K562 (cell line): Measurements from ENCODE around the gene TARS2. TPM values are rescaled to one million over a fixed set of nuclear protein-coding genes. Genes with fewer than 3 reads are reported as not detected.
A peak's percentile ranks its signal among the peaks of the same experiment; 100 is the strongest.

Experiments used
- ARNT ChIP-seq, 2 experiments: fragments of 450-650 bp; IDR thresholded peaks; 2 replicates each; pipeline ENCODE4 v1.6.1; 2016; ENCODE audit warnings: mild to moderate bottlenecking in 1 of 2
- CREM ChIP-seq: IDR thresholded peaks from 2 replicates; pipeline ENCODE4 v1.6.1; 2014; ENCODE audit warnings: antibody characterized with exemption, low read depth
- FOSL1 ChIP-seq: fragments of 200-800 bp; sonication (Bioruptor generic); conservative IDR thresholded peaks from 2 replicates; pipeline ENCODE4 v1.6.1; 2016; ENCODE audit warnings: missing genetic modification characterization, missing compliant biosample characterization
- HDAC8 ChIP-seq: fragments of 450-650 bp; IDR thresholded peaks from 2 replicates; pipeline ENCODE4 v1.6.1; 2016; ENCODE audit warnings: mild to moderate bottlenecking, missing genetic modification characterization, moderate library complexity, missing compliant biosample characterization
- JUNB ChIP-seq: fragments of 450-650 bp; formaldehyde crosslinking; conservative IDR thresholded peaks from 2 replicates; pipeline ENCODE4 v1.4.0; 2020; ENCODE audit warnings: mild to moderate bottlenecking
- MCM7 ChIP-seq, 2 experiments: fragments of 450-650 bp; IDR thresholded peaks; 2 replicates each; pipeline ENCODE4 v1.6.1; 2016 to 2018
- MTA3 ChIP-seq: fragments of 450-650 bp; formaldehyde crosslinking; IDR thresholded peaks from 2 replicates; pipeline ENCODE4 v1.6.1; 2017; ENCODE audit warnings: mild to moderate bottlenecking, borderline replicate concordance
- MYBL2 ChIP-seq, 2 experiments: fragments of 450-650 bp in 1 of 2; sonication (generic) in 1 of 2; formaldehyde crosslinking in 1 of 2; IDR thresholded peaks; 2 replicates each; pipeline versions ENCODE4 v1.6.1 to v1.8.1; 2017 to 2022; ENCODE audit warnings: borderline replicate concordance in 1 of 2, inconsistent platforms in 1 of 2, low read depth in 1 of 2, mild to moderate bottlenecking in 1 of 2, missing genetic modification reagents in 1 of 2, moderate library complexity in 1 of 2
- NEUROD1 ChIP-seq: fragments of 150-350 bp; IDR thresholded peaks from 2 replicates; pipeline ENCODE4 v1.6.1; 2014; ENCODE audit warnings: borderline replicate concordance, low read length, low read depth; ENCODE audit not compliant: partially characterized antibody
- NFRKB ChIP-seq: fragments of 450-650 bp; IDR thresholded peaks from 2 replicates; pipeline ENCODE4 v1.6.1; 2016; ENCODE audit warnings: low read depth
- NRF1 ChIP-seq, 2 experiments: fragments of 450-650 bp; IDR thresholded peaks in 1 of 2; conservative IDR thresholded peaks in 1 of 2; 2 replicates each; pipeline ENCODE4 v1.6.1; 2014; ENCODE audit warnings: mild to moderate bottlenecking in 2 of 2
- POLR2A ChIP-seq: fragments of 450-650 bp; conservative IDR thresholded peaks from 2 replicates; pipeline ENCODE4 v1.6.1; 2016
- POLR2AphosphoS5 ChIP-seq: IDR thresholded peaks from 2 replicates; pipeline ENCODE4 v1.6.1; 2011; ENCODE audit warnings: mild to moderate bottlenecking, low read depth, low read length, moderate library complexity; ENCODE audit not compliant: control insufficient read depth, insufficient read depth
- SMARCC2 ChIP-seq: fragments of 450-650 bp; IDR thresholded peaks from 2 replicates; pipeline ENCODE4 v1.6.1; 2017; ENCODE audit warnings: antibody characterized with exemption, moderate library complexity, mild to moderate bottlenecking, low read depth
- SP1 ChIP-seq: sonication (generic); formaldehyde crosslinking; IDR thresholded peaks from 2 replicates; pipeline ENCODE4 v1.8.1; 2022; ENCODE audit warnings: mild to moderate bottlenecking, missing genetic modification reagents
- TAL1 ChIP-seq: fragments of 450-650 bp; IDR thresholded peaks from 2 replicates; pipeline ENCODE4 v1.6.1; 2016; ENCODE audit warnings: mild to moderate bottlenecking
- TBL1XR1 ChIP-seq, 2 experiments: IDR thresholded peaks; 2 replicates each; pipeline ENCODE4 v1.6.1; 2012; ENCODE audit warnings: improper control_type of control experiment in 2 of 2, low read length in 2 of 2, mild to moderate bottlenecking in 1 of 2
- TEAD4 ChIP-seq, 2 experiments: sonication (generic) in 1 of 2; formaldehyde crosslinking in 1 of 2; IDR thresholded peaks; 2 replicates each; pipeline versions ENCODE4 v1.6.1 to v1.8.0; 2012 to 2022; ENCODE audit warnings: borderline replicate concordance in 1 of 2, inconsistent platforms in 1 of 2, low read length in 1 of 2, mild to moderate bottlenecking in 1 of 2, missing genetic modification reagents in 1 of 2
- ZNF12 ChIP-seq: sonication (generic); formaldehyde crosslinking; IDR thresholded peaks from 2 replicates; pipeline ENCODE4 v1.4.0; 2020; ENCODE audit warnings: mild to moderate bottlenecking, missing genetic modification reagents
- ZNF354B ChIP-seq: fragments of 250-450 bp; sonication (Bioruptor Pico); IDR thresholded peaks from 2 replicates; pipeline ENCODE4 v1.4.0; 2020
- polyA plus RNA-seq, 8 experiments: library from polyadenylated mRNA; depleted of rRNA in 4 of 8; stranded (reverse) in 5 of 8; unstranded in 3 of 8; fragments of >200 nt; fragmentation: Nextera tagmentation in 2 of 8; fragmentation: Illumina TruSeq in 1 of 8; extraction: Ambion mirVana in 2 of 8; extraction: Trizol in 1 of 8; gene quantifications; 2 replicates each; pipeline versions ENCODE4 v1.2.1 to v1.2.3, GENCODE V29; 2011 to 2014; ENCODE audit warnings: inconsistent platforms in 1 of 8, missing spikeins in 1 of 8
- total RNA-seq, 7 experiments: library from RNA; depleted of rRNA in 6 of 7; stranded (reverse); fragments of >200 nt in 6 of 7; fragmentation: Illumina TruSeq in 2 of 7; extraction: Trizol in 2 of 7; gene quantifications; 2 replicates each; pipeline versions ENCODE4 v1.2.1 to v1.2.3, GENCODE V29; 2011 to 2021; ENCODE audit warnings: low replicate concordance in 1 of 7
- TF ChIP-seq, protein P1 (sequence below): fragments of 250-450 bp; sonication (Bioruptor Pico); IDR thresholded peaks from 2 replicates; pipeline ENCODE4 v1.5.0; 2021; ENCODE audit warnings: mild to moderate bottlenecking, moderate library complexity
- TF ChIP-seq, protein P2 (sequence below): sonication (generic); formaldehyde crosslinking; IDR thresholded peaks from 2 replicates; pipeline ENCODE4 v1.8.1; 2023; ENCODE audit warnings: mild to moderate bottlenecking, missing genetic modification reagents
- TF ChIP-seq, protein P3 (sequence below): fragments of 450-650 bp; IDR thresholded peaks from 2 replicates; pipeline ENCODE4 v1.6.1; 2018; ENCODE audit warnings: mild to moderate bottlenecking, low read depth; ENCODE audit not compliant: partially characterized antibody

Gene TARS2
- total and polyA plus RNA-seq, 9 of the 15 experiments (the other 6 are each of a cell fraction or from before 2014, with no cell fraction given): 17.0 to 64.2 (median 39.4) TPM

DNA sequence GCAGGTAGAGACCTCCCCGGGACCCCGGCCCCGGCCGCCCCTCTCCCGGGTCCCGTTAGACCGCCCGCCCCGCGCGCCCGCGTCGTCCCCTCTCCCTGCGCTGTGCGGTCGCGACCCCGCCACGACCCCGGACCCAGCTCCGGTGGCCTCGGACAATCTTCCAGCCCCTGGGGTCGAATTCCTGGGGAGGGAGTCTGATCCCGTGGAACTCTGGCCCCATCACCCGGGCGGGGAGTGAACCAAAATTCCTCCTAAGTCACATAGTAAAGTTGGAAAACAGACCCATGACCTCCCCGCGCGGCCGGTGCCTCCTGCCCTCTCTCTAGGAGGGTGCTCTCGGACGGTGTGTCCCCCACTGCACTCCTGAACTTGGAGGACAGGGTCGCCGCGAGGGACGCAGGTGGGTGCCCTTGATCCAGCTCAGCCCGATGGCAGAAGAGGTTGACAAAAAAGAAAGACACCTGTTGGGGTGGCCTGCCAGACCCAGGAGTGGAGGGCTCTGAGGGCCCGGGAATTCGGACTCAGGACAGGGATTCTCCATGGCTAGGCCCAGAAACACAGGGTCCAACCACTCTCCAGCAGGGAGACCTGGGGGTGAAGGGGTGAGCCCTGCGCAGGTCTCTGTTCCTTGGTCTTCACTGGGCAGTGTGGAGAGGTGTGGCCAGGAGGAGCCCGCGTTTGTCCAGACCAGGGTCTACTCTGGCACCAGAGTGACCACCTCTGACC lies 62.4 kb downstream of the TARS2 start (continued):
- TF ChIP-seq, protein P1, sequence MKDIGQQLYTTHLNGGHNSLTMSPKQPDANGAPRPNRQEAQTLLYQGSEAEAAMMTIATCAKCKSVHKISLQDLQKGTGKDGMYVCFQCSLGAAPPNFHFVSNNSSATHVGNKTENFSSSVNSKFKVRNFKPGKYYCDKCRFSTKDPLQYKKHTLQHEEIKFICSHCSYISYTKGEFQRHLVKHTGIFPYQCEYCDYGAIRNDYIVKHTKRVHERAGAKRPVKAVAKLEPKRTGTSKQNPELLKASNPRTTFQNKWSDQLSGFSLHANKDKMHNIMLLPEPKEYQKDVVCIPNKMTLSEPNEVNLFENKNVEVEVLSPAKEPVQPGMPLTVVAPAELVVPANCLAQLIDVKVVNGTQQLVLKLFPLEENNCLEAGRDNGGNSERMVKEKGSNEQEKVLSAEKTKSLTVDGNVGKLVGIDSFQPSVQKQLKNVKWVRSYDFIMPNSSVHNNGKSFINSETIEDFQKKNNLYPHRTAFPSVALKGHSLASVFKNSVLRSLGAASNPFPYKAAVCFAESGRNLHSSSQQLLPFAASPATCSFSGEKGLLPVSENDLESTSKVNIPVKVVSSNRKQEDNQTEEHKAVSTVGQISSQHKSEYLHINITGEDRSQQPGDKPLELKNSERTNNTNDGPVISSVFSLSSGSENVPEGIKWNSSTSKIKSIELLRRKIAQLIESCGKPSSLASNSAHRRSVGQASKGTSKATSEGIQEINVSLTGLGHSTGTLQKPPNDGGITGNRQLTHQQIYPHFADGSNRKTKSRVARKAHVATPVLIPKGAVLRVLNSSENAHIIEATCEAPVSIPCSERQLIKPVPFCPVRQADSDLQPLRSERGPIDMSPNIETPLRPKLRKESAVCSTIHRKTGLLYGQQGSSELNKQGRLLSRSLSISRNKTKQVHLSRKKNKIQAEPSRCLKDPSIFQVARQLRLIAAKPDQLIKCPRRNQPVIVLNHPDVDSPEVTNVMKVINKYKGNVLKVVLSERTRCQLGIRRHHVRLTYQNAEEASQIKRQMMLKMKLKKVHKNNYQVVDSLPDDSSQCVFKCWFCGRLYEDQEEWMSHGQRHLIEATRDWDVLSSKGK (CRISPR knock-in tag): no peak
- no peak; the same call in none of the 2 replicates for TF ChIP-seq NFRKB
- TF ChIP-seq HDAC8 (tag): no peak
- TF ChIP-seq, protein P2, sequence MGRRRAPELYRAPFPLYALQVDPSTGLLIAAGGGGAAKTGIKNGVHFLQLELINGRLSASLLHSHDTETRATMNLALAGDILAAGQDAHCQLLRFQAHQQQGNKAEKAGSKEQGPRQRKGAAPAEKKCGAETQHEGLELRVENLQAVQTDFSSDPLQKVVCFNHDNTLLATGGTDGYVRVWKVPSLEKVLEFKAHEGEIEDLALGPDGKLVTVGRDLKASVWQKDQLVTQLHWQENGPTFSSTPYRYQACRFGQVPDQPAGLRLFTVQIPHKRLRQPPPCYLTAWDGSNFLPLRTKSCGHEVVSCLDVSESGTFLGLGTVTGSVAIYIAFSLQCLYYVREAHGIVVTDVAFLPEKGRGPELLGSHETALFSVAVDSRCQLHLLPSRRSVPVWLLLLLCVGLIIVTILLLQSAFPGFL (CRISPR knock-in tag): no peak
- TF ChIP-seq TEAD4 (IDR thresholded peaks at IDR 0.05; ENCODE audit: low read length): peak; percentile 50
- 0 out of 2 replicates have a peak, but pooled peaks have one; percentile 36 for TF ChIP-seq TEAD4 (CRISPR knock-in tag; IDR thresholded peaks at IDR 0.05; ENCODE audit: borderline replicate concordance)
- no peak for TF ChIP-seq ZNF354B (CRISPR knock-in tag)
- TF ChIP-seq FOSL1 (tag): 0 out of 2 replicates have a peak, but pooled peaks have one; percentile 14
- peak; percentile 77 to 78 for TF ChIP-seq NRF1 (conservative IDR thresholded peaks at IDR 0.05 in 1 of 2, IDR thresholded peaks at IDR 0.05 in 1 of 2)
- TF ChIP-seq JUNB (CRISPR knock-in tag): no peak
- TF ChIP-seq POLR2A: peak; percentile 80; the same call in 1 of the 2 replicates
- TF ChIP-seq SP1 (CRISPR knock-in tag): 0 out of 2 replicates have a peak, but pooled peaks have one; percentile 14
- no peak for TF ChIP-seq TAL1
- TF ChIP-seq, protein P3, sequence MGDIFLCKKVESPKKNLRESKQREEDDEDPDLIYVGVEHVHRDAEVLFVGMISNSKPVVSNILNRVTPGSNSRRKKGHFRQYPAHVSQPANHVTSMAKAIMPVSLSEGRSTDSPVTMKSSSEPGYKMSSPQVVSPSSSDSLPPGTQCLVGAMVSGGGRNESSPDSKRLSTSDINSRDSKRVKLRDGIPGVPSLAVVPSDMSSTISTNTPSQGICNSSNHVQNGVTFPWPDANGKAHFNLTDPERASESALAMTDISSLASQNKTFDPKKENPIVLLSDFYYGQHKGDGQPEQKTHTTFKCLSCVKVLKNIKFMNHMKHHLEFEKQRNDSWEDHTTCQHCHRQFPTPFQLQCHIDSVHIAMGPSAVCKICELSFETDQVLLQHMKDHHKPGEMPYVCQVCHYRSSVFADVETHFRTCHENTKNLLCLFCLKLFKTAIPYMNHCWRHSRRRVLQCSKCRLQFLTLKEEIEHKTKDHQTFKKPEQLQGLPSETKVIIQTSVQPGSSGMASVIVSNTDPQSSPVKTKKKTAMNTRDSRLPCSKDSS: no peak
- TF ChIP-seq MTA3: 0 out of 2 replicates have a peak, but pooled peaks have one; percentile 45
- no peak for TF ChIP-seq ZNF12 (CRISPR knock-in tag)
- TF ChIP-seq SMARCC2: no peak
- TF ChIP-seq ARNT (IDR thresholded peaks at IDR 0.05): peak in 1 of 2 experiments; percentile 27; a peak in 1 of 4 replicates
- no peak for TF ChIP-seq MYBL2 (IDR thresholded peaks at IDR 0.05; ENCODE audit: low read depth)
- TF ChIP-seq MYBL2 (CRISPR knock-in tag; IDR thresholded peaks at IDR 0.05; ENCODE audit: borderline replicate concordance): no peak
- TF ChIP-seq CREM: 0 out of 2 replicates have a peak, but pooled peaks have one; percentile 1
- no peak for TF ChIP-seq NEUROD1
- TF ChIP-seq MCM7 (IDR thresholded peaks at IDR 0.05): no peak
- TF ChIP-seq TBL1XR1 (IDR thresholded peaks at IDR 0.05; ENCODE audit: low read length in 2 of 2): no peak
- peak; percentile 13; the same call in 1 of the 2 replicates for TF ChIP-seq POLR2AphosphoS5
